Nephron progenitor cell (in vitro differentiated cells): Measurements from ENCODE around the gene LRRC56.
A peak's percentile ranks its signal among the peaks of the same experiment; 100 is the strongest.

Experiments used
- DNase-seq: peaks from one replicate; pipeline ENCODE4 v3.0.0; 2021
- H3K27ac Mint-ChIP-seq: 2 replicates; pipeline ENCODE4 v1.8.0; 2021; ENCODE audit warnings: mild to moderate bottlenecking, moderate library complexity, mixed read lengths
- H3K27me3 Mint-ChIP-seq: 2 replicates; pipeline ENCODE4 v1.8.0; 2021; ENCODE audit warnings: mild to moderate bottlenecking, low read depth, mixed read lengths; ENCODE audit not compliant: poor library complexity
- H3K36me3 Mint-ChIP-seq: 2 replicates; pipeline ENCODE4 v1.8.0; 2021; ENCODE audit warnings: low read depth, mixed read lengths
- H3K4me1 Mint-ChIP-seq: 2 replicates; pipeline ENCODE4 v1.8.0; 2021; ENCODE audit warnings: mixed read lengths
- H3K4me3 Mint-ChIP-seq: 2 replicates; pipeline ENCODE4 v1.8.0; 2021; ENCODE audit warnings: mild to moderate bottlenecking, moderate library complexity, mixed read lengths
- H3K9me3 Mint-ChIP-seq: 2 replicates; pipeline ENCODE4 v1.8.0; 2021; ENCODE audit warnings: mild to moderate bottlenecking, moderate library complexity, mixed read lengths
- CTCF ChIP-seq: fragments of 200-600 bp; sonication (generic); IDR thresholded peaks from 2 replicates; pipeline ENCODE4 v1.5.0; 2021; ENCODE audit warnings: antibody characterized with exemption

Gene LRRC56

GRCh38 chr11:601573-602245, 64.4 kb downstream of the LRRC56 start:
- no peak for TF ChIP-seq CTCF
- no peaks in the 10 kb centered on the region for H3K9me3 Mint-ChIP-seq
- no peak overlapping the region for H3K4me3 Mint-ChIP-seq
- no peak for DNase-seq
- no peaks in the 10 kb centered on the region for H3K27me3 Mint-ChIP-seq
- peaks cover 41% of the 10 kb centered on the region for H3K36me3 Mint-ChIP-seq
- H3K4me1 Mint-ChIP-seq, result no peaks in the 10 kb centered on the region
- H3K27ac Mint-ChIP-seq, result peak overlapping the region; percentile 59

- no peaks in the 10 kb centered on the region for H3K9me3 Mint-ChIP-seq
- no peak for TF ChIP-seq CTCF
- no peak overlapping the region for H3K27ac Mint-ChIP-seq
- no peak for DNase-seq
- H3K36me3 Mint-ChIP-seq, result peaks cover 37% of the 10 kb centered on the region
- no peak overlapping the region for H3K4me3 Mint-ChIP-seq
- no peaks in the 10 kb centered on the region for H3K27me3 Mint-ChIP-seq
- no peaks in the 10 kb centered on the region for H3K4me1 Mint-ChIP-seq
These were observed 65.8 kb downstream of the LRRC56 start for GRCh38 chr11:603154-603553.
